ENCODE results near the gene GH1.
A peak's percentile ranks its signal among the peaks of the same experiment; 100 is the strongest.

GH1 gene

DNA sequence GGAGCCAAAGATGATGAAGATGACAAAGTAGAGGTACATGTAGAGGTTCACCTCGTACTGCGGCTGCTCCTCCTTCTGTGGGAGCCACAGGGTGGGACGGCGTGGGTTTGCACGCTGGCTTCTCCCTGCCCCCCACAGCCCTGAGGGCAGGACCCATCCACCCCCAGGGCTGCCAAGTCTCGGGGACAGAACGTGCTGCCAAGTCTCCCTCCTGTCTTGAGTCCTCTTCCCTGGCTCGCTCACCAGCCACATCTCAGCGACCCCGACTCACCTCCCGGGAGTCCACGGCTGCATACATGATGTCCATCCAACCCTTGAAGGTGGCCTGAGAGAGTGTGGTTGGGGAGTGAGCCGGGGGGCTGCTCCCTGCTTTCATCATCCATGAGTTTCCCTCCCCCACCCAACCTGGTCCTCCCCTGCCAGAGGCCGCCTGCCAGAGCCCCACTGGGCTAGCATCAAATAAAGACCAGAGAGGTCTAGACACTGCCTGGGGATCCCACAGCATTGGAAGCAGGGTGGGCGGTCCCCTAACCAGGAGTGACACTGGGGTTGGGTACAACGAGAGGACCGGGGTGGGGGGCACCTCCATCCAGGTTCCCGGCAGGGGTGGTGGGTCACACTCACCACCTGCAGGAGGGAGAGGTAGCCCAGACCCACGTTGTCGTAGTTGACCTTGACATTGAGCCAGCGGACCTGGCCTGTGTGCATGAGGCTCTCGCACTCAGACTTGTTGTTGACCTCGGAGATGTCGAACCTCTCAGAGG, 26.3 kb upstream of the GH1 start:
- no peak for DNase-seq

- DNase-seq = no peak
These were observed 25.1 kb upstream of the GH1 start for GRCh38 chr17:63943745-63944144.

GRCh38 chr17:63942309-63942985, 23.8 kb upstream of the GH1 start:
- no peak for DNase-seq

DNA sequence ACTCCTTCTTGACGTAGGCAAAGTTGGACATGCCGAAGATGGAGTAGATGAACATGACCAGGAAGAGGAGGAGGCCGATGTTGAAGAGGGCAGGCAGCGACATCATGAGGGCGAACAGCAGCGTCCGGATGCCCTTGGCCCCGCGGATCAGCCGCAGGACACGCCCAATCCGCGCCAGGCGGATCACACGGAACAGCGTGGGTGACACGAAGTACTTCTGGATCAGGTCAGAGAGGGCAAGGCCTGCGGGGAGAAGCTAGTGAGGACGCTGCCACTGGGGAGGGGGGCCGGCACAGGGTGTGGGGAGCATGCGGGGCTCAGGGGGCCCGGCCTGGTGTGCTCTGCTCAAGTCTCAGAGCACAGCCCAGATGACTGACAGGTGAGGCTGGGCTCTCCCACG, 23.1 kb upstream of the GH1 start:
- no peak for DNase-seq

DNA sequence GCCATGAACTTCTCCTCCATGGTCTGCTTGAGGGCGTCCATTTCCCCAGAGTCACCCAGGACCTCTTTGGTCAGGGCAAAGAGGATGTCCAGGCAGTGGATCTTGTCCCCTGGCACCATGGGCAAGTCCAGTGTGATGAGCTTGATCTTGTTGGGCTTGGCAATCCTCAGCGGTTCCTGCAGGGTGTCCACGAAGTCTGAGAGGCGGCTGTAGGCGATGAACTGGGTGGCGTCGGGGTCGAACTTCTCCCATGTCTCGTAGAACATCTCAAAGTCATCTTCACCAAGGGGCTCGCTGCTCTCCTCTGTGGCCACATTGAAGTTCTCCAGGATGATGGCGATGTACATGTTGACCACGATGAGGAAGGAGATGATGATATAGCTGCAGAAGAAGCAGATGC, 22.5 kb upstream of the GH1 start:
- no peak for DNase-seq

DNA sequence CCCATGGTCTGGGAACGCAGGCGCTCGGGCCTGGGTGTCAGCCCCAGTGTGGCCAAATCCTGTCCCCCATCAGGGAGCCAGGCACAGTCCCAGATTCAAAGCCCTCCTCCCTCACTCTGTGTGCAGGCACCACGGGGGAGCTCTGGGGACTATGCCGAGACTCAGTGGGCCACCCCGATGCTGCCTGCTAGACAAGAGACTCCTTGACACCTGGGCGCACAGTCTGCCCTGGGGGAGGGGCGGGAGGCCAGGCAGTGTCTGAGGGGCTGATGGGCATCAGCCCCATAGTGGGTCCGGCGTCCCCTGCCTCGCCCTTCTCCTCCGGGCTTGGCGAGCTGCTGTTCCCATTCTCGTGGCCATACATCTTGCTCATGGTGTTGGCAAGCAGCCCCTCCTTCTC, 21.9 kb upstream of the GH1 start:
- no peak for DNase-seq

GRCh38 chr17:63939884-63940283, 21.2 kb upstream of the GH1 start:
- no peak for DNase-seq

DNA sequence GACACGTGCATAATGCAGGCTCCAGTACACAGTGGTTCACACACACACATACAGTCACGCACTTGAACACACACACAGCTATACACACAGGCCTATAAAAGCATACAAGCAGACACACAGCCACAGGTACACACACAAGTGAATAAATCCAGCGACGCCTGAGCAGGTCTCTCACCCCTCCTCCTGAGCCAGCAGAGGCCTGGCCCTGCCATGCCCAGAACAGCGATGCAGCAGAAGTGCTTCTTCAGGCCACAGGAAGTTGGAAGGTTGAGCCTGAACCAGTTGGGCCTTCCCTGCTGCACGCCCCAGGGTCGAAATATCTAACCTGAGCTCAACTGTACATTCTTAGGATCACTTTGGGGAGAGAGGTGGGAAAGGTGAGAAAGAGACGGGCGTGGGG, 20.8 kb upstream of the GH1 start:
- no peak for DNase-seq

DNA sequence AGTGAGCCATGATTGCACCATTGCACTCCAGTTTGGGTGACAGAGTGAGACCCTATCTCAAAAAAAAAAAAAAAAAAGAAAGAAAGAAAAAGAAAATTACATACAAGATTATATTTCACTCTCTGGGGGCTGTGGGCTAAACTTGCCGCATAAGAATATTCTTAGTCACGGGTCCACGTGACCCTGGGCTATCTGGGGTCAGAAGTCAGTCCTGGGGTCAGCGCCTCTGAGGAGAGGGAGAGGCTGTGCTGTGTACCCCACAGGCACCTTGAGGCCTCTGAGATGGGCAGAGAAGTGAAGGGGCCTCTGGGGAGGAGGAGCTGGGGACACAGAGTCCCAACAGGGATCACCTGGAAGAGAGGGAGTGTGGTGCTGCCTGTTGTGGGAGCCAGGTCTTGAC, 19.3 kb upstream of the GH1 start:
- no peak for DNase-seq

- DNase-seq = no peak
These were observed 18.7 kb upstream of the GH1 start for GRCh38 chr17:63937319-63937718.

GRCh38 chr17:63934183-63935112, 15.8 kb upstream of the GH1 start:
- no peak for DNase-seq

DNA sequence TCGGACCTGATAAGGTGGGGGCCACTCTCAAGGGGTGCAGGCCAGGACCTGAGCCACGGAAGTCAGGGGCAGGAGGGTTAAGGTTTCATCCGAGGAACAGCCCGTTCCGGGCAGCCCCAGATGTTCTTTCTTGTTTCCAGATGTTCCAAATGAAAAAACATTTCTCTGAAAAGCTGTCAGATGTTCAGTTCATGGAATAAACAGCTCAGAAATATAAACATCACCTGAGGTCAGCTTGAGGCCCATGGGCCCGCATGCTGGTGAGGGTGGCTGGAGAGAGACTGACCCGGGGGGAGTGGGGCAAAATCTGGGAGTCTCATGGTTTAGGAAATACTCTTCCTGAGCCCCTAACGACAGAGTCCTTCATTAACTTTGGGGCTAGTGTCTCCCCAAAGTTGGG, 15.0 kb upstream of the GH1 start:
- DNase-seq = no peak

DNA sequence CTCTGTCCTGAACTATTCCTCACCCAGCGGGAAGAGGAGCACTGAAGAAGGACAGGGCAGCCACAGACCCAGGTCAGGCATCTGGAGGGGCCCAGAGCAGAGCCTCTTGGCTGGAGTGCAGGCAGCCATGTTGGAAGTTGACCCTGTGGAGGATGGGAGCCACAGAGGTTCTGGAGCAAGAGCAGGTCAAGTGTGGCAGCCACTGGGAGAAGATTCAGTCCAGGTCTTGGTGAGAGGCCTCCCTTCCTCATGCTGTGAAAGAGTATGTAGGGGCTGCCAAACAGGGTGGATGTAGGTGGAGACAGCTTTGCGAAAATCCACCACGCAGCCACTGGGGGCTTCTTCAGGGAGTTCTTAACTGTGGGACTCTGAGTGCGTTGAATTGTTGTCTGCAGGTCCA, 14.1 kb upstream of the GH1 start:
- DNase-seq = no peak

DNA sequence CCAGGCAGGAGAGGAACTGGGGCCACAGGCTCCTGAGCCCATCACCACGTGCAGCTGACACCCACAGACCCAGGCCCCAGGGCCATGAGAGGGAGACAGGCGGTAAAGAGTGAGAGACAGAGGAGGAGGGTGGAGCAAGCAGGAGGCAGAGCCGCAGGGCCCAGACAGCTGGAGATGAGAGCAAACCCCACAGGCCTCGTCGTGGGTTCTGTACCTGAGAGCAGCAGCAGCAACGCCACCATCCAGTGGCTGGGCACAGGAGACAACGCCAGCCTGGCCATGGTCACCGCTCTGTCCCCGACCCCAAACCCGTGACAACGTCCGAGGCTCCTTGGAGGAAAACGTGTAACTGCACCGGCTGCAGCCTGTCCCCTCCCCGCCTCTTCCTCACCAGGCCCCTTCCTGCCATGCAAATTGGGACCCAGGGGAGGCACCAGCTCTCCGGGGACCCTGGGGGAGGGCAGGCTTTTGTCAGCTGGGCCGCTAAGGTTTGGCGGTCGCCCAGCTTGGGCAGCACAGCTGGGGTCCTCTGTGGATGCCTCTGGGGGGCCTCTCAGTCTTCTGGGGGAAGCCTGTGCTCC, 13.4 kb upstream of the GH1 start, which contains the start of gene CD79B:
Gene CD79B (minus strand): TSS at position 351 of the 581 bp plus-strand sequence. CDS start 70 bp downstream, at position 281.
- peak; percentile 15 to 25 for DNase-seq

GRCh38 chr17:63930951-63931575, 12.4 kb upstream of the GH1 start:
- DNase-seq = peak; percentile 36 to 51

GRCh38 chr17:63929860-63930766, 11.5 kb upstream of the GH1 start:
- DNase-seq = no peak

DNA sequence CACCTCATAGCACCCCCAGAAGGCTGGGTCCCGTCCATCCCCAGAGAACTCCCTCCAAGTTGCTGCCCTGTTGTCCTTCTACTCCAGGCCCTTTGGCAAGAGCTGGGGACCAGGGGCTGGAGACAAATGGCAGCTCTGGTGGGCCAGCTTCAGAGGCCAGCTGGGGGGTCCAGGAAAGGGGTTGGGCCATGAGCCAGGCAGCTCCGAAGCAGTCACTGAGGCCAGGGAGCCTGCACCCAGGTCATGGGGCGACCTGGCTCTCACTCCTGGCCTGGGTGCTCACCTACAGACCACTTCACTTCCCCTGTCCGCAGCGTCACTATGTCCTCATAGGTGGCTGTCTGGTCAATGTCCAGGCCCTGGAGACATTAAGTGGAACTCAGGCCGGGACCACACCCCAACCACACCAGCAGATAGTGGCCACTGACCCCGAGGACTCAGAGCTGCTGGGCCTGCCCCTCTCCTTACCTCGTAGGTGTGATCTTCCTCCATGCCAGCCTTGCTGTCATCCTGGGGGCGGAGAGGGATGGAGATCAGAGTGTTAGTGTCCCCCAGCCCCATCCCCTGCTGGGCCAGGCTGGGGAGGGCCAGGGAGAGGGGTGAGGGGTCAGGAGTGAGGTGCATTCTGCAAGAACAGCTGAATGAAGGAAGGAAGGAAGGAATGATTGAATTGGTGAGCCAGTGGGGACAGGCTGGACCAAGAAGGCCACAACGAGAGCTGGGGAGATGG, 10.5 kb upstream of the GH1 start:
- DNase-seq = no peak

DNA sequence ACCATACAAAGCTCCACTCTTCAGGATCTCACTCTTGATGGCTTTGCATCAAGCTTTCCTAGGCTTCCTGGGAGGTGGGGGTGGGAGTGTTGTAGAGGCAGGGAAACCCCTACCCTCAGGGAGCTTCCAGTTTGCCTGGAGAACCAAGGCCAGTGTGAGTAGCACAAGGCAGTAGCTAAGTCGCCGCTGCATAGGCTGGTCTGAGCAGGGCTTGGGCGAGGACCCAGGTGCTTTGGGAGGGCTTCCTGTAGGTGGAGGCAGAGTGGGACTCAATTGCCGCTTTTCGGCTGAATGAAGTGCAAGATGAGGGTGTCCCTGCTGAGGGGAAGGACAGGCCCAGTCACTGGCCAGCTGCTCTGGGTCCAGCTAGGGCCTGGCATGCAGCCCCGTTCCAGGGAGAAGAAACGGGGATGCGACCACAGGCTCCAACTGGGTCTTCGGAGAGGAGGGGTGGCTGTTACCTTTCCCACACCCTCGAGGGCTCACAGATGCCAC, 9.6 kb upstream of the GH1 start:
- no peak for DNase-seq

DNA sequence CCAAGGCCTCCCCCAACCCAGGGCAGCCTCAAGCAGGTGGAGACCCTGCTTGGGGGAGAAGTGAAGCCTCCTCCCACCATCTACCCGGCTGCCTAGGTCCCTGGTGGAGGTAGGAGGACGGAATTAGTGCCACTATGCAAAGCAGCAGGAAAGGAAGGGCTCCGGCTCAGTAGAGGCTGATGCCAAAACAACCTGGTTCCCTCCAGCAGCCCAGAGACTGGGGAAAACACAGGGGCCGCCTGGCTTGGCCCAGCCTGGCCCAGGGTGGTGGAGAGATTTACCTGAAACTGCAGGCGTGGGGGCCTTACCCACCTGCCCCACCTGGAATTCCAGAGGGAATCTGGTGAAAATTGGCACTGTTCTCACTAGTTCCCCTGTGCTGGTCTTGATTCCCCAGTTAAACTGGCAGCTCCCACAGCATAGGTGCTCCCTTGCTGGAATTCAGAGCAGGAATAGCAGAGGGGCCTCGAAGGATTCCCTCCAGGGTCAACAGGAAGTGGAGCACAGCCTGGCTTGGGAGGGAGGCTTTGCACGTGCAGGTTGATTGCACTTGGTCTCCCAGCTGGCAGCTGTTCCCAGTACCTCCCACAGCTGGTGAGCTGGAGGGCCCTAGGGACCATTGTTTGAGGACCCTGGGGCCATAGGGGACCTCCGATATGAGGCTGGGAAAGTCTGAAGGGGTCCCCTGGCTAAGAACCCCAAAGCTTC, 9.0 kb upstream of the GH1 start:
- no peak for DNase-seq

GRCh38 chr17:63926164-63926563, 7.5 kb upstream of the GH1 start:
- DNase-seq = no peak

Data from activated CD4-positive, alpha-beta T cell treated with anti-CD3 and anti-CD28 coated beads, Interleukin-2, amount 50 U/mL, for 4 hours (primary cell).